SK-N-SH treated with all-trans-retinoic acid at 6 μM for 48 hours (cell line): ENCODE results near the gene NUDT1.

Source experiments
- CREB5 ChIP-seq: fragments of 250-450 bp; sonication (Bioruptor Pico); IDR thresholded peaks from 2 replicates; pipeline ENCODE4 v1.5.1; 2020; ENCODE audit warnings: low read depth, mild to moderate bottlenecking, moderate library complexity
- PATZ1 ChIP-seq: fragments of 250-450 bp; sonication (Bioruptor Pico); IDR thresholded peaks from 2 replicates; pipeline ENCODE4 v1.8.0; 2020; ENCODE audit warnings: mild to moderate bottlenecking, moderate library complexity, borderline replicate concordance
- RARB ChIP-seq: fragments of 250-450 bp; sonication (Bioruptor Pico); IDR thresholded peaks from 2 replicates; pipeline ENCODE4 v1.8.0; 2021; ENCODE audit warnings: mild to moderate bottlenecking, moderate library complexity
- ZFP3 ChIP-seq: fragments of 250-450 bp; sonication (Bioruptor Pico); IDR thresholded peaks from 2 replicates; pipeline ENCODE4 v1.5.0; 2020; ENCODE audit warnings: mild to moderate bottlenecking, moderate library complexity
- TF ChIP-seq, protein P1 (sequence below): fragments of 250-450 bp; sonication (Bioruptor Pico); IDR thresholded peaks from 2 replicates; pipeline ENCODE4 v1.5.0; 2020; ENCODE audit warnings: mild to moderate bottlenecking, moderate library complexity

- no peak for TF ChIP-seq PATZ1 (CRISPR knock-in tag)
- TF ChIP-seq ZFP3 (CRISPR knock-in tag), result no peak
- TF ChIP-seq, protein P1, sequence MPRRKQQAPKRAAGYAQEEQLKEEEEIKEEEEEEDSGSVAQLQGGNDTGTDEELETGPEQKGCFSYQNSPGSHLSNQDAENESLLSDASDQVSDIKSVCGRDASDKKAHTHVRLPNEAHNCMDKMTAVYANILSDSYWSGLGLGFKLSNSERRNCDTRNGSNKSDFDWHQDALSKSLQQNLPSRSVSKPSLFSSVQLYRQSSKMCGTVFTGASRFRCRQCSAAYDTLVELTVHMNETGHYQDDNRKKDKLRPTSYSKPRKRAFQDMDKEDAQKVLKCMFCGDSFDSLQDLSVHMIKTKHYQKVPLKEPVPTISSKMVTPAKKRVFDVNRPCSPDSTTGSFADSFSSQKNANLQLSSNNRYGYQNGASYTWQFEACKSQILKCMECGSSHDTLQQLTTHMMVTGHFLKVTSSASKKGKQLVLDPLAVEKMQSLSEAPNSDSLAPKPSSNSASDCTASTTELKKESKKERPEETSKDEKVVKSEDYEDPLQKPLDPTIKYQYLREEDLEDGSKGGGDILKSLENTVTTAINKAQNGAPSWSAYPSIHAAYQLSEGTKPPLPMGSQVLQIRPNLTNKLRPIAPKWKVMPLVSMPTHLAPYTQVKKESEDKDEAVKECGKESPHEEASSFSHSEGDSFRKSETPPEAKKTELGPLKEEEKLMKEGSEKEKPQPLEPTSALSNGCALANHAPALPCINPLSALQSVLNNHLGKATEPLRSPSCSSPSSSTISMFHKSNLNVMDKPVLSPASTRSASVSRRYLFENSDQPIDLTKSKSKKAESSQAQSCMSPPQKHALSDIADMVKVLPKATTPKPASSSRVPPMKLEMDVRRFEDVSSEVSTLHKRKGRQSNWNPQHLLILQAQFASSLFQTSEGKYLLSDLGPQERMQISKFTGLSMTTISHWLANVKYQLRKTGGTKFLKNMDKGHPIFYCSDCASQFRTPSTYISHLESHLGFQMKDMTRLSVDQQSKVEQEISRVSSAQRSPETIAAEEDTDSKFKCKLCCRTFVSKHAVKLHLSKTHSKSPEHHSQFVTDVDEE (CRISPR knock-in tag), result no peak
- no peak for TF ChIP-seq CREB5 (CRISPR knock-in tag)
- TF ChIP-seq RARB (CRISPR knock-in tag), result no peak
These were observed 14.3 kb upstream of the NUDT1 start for GRCh38 chr7:2227699-2228098.
